CD4-positive, alpha-beta T cell treated with Interleukin-2 at 100 ng/mL for 4 hours (primary cell): ENCODE results near the gene TPST1.
"Not testable (repeated sequence)": the region's sequence is repeated elsewhere in the genome, so short reads cannot be mapped to it uniquely, and the experiment has no call there.

Experiments used
- DNase-seq: peaks from one replicate; pipeline ENCODE4 v3.0.0-alpha.2; 2020; ENCODE audit warnings: low spot score

The TPST1 gene

DNA sequence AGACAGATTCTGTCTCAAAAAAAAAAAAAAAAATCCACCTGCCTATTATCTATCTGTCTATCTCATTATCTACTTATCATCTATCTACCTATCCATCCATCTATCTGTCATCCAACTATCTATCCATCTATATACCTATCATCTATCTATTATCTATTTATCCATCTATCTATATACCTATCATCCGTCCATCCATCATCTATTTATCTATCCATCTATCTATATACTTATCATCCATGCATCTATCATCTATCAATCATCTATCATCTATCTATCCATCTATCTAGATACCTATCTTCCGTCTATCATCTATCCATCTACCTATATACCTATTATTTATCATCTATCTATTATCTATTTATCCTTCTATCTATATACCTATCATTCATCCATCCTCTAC, 16.5 kb upstream of the TPST1 start:
- no peak for DNase-seq

DNA sequence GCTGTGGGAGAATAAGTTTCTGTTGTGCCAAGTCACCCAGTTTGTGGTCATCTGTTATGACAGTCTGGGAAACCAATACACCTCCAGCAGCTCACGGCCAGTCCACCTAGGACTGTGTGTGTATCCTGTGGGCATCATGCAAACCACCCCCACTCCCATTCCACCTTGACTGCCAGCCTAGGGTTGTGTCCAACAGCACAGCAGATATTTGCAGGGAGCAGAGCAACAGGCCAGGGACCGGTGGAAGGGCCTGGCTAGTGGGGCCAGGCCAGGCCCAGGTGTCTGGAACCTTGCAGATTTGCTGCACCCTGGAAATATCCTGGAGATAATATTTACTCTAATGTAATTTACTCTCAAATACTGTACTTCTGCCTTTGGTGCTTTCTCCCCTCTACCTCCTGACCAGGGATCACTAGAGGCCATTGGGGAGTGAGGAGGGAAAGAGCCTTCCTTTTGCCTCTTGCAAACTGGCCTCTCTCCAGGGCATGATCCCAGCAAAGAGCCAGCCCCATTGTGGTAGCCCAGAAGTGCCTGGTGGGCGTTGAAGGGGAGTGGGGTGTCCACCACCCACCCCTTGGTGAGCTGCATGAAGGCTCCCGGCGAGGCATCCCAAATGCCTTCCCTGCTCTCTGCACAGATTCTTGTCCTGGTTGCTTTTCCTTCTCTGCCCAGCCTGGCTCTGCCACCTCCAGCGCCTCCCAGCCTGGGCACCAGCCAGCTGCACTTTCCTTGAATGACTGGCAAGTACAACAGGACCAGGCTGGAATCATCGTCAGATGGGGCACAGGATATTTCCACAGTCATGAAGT, 15.2 kb upstream of the TPST1 start:
- no peak for DNase-seq

DNA sequence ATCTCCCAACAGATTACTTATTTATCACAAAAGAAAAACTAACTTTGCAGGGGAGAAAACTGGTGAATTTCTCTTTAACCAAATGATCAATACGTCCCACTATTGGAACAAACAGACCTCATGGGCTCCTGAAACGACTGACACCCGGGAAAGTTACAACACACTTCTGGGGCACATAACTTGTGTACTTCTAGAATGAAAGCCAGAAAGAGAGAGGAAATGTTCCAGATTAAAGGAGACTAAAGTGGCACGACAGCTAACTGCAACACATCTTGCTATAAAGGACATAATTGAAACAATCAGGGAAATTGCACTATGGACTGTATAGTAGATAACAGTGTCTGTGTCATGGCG, 14.7 kb upstream of the TPST1 start:
- DNase-seq, result no peak

DNA sequence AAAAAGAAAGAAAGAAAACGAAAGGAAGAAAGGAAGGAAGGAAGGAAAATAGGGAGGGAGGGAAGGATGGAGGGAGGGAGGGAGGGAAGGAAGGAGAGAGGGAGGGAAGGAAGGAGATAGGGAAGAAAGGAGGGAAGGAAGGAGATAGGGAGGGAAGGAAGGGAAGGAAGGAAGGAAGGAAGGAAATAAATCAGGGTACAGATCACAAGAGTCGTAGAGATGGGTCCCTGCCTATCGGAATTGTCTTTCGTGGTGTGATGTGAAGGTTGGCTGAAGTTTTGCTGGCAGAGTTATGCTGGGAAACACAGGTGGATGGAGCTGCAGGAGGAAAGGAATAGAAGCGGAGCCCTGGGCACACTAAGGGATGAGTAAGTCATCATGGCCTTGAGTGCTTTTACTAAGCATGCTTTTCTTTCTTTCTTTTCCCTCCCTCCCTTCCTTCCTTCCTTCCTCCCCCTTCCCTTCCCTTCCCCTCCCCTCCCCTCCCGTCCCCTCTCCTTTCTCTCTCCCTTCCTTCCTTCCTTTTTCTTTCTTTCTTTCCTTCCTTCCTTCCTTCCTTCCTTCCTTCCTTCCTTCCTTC, 11.9 kb upstream of the TPST1 start:
- DNase-seq, result no peak

DNA sequence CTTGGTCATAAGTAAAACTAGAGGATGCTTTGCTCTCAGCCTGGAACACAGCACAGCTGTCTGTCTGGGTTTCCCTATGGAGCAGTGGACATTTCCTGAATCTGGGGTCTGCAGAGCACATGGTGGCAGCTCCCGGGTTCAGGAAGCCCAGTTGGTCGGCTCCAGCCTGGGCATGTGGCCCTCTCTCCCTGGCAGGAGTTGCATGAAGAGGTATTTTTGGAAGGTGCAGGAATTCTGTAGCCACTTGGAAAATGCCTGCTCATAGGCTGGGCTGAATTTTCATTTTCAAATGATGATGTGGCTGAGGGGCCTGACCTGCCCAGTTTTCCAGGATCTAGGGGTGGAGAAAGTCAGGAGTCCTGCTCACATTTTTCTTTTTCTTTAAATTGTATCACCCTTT, 6.7 kb upstream of the TPST1 start:
- DNase-seq, result no peak

DNA sequence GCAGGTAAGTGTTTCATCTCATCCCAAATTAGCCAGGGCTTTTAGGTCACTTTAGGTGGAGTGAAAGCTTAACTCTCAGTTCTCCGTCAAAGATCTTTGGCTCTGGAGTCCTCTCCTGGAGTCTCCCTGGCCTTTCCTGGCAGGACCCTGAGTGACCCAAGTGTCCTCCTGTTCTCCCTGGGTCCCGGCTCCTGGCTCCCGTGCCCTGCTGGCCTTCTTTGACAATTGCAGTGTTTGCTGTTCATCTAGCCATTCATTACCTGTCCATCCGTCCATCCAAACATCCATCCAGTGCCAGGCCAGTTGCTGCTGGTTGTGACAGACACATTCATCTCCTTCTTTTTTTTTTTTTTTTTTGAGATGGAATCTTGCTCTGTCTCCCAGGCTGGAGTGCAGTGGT, 6.2 kb upstream of the TPST1 start:
- no peak for DNase-seq

DNA sequence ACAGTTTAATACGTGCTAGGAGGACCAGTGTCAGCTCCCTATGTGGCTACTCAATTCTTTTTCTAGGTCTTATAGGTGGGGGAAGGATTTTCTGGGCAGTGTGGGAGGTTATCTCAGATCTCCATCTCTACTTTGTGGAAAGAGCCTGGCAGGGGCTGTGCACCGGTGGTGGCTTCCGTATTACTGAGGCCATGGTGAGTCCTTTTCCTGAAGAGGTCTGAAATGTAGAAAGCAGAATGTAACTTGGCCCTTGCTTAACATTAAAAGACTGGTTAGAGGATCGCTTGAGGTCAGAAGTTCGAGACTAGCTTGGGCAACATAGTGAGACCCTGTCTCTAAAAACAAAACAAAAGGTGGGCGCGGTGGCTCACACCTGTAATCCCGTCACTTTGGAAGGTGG, 2.7 kb upstream of the TPST1 start:
- DNase-seq, result no peak

DNA sequence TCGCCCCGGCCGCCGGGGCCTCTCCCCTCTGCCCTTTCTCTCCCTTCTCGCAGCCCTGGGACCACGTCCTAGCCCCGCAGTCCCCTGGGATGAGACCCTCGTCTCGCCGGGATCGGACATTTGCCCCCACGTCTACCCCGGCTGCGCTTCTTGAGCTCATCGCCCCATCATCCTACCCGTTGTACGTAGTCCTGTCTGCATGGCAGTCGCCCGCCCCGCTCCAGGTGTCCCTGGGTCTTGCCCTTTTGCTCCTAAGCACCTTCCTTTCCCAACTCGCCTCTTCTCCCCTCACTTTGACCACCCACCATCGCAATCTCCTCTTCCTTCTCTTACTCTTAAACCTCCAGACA, 582 bp downstream of the TPST1 start:
- DNase-seq, result no peak

DNA sequence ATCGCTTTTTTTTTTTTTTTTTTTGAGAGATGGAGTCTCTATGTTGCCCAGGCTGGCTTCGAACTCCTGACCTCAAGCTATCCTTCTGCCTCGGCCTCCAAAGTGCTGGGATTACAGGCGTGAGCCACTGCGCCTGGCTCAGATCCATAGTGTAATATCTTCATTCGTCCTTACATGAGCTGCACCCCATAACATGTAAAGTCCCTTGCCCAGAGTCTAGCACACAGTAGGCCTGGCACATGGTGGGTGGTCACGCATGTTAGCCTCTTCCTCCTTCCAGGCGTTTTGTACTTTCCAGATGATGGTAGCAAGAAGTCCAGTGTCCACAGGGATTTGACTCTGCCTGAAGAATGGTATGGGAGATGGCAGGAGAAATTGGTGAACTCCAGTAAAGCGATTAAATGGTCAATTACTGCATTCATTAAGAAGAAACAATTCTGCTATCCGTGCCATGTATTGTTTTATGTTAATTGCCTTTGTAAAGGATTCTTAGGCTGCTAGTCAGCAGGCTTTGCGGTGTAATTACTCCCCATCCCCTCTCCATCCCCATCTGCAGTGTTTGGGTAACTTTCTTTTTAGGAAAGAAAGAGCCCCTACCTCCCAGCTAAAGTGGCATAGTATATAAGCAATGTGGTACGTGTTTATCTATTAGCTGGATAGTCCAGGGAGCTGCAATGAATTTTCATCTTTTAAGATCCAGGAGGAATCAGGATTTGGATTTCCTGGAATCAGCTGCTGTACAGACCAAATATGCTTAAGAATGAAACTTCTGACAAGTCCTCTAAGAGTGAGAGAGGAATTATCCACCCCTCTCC, 1.2 kb downstream of the TPST1 start:
- no peak for DNase-seq

DNA sequence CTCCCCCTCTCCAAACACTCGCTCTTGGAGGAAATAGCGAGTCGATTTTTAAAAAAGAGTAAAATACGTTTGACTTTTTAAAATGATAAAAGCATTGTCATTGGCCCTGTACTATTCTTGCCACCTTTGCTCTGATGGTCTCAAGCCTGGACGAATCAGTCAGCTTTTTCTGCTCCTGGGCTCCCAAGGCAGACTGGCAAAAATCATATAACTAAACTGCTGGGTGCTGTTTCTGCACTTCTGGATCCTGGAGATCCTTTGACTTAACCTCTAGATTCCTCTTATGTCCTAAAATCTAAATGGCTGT, 1.8 kb downstream of the TPST1 start:
- DNase-seq, result no peak

DNA sequence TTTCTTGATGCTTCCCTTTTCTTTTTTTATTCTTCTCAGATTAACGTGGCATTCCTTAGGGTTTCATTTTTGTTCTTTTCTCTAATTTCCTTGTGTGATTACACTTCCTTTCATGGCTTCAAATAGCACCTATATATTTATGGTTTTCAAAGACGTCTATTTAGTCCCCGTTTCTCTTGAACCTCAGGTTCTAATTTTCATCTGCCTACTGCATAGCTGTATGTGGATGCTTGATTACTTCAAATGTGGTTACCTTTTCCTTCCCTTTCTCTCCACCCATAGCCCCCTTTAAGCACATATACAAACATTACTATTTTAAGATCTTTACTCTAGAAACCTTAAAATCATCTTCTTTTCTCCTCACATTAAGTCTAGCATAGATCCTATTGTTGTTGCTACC, 2.4 kb downstream of the TPST1 start:
- no peak for DNase-seq

DNA sequence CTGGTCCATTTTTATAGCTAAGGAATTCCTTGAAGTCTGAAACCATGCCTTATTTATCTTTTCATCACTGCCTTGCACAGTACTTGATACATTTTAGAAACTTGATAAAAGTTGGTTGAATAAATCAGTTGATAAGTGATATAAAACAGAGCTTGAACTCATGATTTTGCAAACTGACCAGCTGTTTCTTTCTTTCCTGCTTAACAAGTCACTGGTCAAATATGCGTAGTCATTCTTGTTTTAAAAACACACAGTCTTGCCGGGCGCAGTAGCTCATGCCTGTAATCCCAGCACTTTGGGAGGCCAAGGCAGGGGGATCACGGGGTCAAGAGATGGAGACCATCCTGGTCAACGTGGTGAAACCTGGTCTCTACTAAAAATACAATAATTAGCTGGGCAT, 6.3 kb downstream of the TPST1 start:
- DNase-seq, result no peak

DNA sequence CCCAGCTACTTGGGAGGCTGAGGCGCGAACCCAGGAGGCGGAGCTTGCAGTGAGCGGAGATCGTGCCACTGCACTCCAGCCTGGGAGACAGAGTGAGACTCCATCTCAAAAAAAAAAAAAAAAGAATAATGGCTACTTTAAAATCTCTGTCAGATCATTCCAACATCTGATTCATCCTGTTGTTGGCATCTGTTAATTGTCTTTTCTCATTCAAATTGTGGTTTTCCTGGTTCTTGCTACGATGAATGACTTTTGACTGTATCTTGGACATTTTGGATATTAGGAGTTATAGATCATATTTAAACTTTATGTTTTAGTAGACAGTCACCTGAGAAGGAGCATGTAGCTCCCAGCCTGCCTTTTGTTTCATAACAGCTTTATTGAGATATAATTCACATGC, 8.5 kb downstream of the TPST1 start:
- DNase-seq, result no peak

DNA sequence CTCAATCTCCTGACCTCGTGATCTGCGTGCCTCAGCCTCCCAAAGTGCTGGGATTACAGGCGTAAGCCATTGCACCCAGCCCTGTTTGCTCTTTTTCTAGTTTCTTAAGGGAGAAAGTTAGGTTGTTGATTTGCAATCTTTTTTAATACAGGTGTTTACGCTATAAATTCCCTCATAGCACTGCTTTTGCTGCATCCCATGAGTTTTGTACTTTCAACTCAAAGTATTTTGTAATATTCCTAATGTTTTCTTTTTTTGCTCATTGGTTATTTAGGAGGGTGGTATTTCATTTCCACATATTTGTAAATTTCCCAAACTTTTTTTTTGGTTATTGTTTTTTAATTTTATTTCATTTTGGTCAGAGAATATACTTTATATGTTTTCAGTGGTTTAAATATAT, 11.6 kb downstream of the TPST1 start:
- no peak for DNase-seq

DNA sequence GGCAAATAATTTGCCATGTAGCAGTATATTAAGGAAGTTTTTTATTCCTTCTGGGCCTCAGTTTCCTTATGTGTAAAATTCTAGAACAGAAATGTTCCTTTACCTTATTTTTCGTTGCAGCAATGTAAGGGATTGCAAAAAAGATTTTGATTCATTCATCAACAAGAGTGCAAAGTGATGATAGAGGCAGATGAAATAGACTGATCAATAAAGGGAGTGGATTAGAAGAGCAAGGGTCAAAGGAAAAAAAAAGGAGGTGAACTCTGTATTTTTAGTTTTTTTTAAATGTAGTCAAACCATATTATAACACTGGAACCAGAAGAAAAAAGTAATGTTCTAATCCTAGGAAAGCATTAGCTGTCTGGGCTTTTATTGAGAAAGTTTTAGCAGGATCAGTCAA, 14.7 kb downstream of the TPST1 start:
- no peak for DNase-seq

DNA sequence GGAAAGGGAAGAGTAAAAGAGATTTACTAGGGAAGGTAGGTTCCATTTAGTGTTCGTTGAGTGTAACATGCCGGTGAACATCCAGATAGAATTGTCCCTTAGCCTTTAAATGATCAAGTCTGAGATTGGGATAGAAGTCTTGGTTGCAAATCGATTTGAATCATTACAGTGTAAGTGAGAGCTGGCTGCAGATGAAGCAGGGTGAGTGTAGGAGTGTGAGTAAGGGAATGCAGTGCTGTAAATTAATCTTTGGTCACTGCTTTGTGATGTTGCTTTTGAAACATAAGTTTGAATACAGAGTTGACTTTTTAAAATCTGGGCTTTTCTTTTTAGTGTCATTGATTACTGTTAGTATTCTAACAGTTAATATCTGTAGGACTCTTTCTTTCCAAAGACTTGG, 16.3 kb downstream of the TPST1 start:
- no peak for DNase-seq

DNA sequence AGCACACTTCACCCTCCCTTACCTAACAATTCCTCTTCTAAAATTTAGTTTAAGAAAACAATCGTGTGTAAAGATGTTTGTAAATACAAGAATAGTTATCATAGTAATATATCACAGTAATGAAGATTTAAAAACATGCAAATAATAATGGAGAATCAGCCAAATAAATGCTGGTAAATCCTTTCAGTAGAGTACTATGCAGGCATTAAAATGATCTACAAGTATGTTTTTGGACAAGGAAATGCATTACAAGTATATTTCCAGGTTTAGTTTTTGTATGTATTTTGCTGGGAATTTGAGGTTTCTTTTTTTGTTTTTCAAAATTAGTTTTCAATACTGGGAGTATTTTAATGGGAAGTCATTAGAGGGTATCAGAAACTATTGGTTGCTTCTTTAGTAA, 22.7 kb downstream of the TPST1 start:
- DNase-seq, result no peak

DNA sequence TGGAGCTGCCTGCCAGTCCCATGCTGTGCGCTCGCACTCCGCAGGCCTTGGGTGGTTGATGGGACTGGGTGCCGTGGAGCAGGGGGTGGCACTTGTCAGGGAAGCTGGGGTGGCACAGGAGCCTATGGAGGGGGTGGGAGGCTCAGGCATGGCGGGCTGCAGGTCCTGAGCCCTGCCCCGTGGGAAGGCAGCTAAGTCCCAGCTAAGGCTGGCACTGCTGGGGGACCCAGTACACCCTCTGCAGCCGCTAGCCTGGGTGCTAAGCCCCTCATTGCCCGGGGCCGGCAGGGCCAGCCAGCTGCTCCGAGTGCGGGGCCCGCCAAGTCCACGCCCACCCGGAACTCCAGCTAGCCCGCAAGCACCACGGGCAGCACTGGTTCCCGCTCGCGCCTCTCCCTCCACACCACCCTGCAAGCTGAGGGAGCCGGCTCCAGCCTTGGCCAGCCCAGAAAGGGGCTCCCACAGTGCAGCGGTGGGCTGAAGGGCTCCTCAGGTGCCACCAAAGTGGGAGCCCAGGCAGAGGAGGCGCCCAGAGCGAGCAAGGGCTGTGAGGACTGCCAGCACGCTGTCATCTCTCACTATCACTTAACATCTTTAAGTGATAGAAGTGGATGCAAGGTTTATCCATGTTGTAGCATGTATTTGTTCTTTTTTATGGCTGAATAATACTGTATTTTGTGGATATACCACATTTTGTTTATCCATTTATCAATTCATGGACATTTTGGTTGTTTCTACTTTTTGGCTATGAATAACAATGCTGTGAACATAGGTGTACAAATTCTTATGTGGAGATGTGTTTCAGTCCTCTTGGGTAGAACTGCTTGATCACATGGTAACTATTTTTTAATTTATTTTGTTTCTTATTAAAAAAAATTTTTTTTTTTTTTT, 26.4 kb downstream of the TPST1 start:
- not testable (repeated sequence) for DNase-seq

DNA sequence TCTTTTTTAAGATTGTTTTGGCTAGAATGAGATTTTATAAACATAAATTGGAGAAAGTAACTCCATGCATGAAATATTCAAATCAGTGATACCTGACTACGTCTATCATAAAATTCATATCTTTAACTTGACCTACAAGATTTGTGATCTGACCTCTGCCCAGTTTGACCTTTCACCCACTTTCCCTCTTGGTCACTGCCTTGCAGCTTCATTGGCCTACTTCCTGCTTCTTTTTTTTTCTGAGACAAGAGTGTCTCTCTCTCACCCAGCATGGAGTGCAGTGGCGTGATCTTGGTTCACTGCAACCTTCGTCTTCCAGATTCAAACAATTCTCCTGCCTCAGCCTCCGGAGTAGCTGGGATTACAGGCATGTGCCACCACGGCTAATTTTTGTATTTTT, 28.5 kb downstream of the TPST1 start:
- DNase-seq, result no peak

DNA sequence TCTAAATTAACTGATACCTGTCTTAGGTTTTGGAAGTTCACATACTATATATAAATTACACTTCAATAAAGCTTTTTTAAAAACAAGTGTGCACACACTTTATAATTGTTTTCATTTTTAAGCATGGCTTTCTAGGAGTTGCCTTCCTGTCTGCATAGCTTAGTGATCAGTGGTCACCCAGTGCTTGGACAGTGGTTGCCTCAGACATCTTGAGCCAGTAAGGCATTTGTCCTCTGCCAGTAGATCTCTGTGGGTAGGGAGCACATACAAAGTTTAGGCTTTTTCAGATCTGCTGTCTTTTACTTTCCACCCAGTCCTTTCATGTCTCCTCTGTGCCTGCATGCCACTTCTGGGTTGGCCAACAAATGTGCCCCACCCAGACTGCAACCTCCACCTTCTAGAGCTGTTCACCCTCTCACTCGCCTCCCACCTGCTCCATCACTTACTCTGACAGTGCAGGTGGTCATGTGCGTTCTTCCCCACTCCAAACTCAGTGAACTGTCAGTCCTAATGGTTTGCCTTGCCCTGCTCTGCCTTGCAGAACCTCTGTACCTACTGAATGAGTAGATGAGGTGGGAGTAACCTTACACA, 31.7 kb downstream of the TPST1 start:
- no peak for DNase-seq

DNA sequence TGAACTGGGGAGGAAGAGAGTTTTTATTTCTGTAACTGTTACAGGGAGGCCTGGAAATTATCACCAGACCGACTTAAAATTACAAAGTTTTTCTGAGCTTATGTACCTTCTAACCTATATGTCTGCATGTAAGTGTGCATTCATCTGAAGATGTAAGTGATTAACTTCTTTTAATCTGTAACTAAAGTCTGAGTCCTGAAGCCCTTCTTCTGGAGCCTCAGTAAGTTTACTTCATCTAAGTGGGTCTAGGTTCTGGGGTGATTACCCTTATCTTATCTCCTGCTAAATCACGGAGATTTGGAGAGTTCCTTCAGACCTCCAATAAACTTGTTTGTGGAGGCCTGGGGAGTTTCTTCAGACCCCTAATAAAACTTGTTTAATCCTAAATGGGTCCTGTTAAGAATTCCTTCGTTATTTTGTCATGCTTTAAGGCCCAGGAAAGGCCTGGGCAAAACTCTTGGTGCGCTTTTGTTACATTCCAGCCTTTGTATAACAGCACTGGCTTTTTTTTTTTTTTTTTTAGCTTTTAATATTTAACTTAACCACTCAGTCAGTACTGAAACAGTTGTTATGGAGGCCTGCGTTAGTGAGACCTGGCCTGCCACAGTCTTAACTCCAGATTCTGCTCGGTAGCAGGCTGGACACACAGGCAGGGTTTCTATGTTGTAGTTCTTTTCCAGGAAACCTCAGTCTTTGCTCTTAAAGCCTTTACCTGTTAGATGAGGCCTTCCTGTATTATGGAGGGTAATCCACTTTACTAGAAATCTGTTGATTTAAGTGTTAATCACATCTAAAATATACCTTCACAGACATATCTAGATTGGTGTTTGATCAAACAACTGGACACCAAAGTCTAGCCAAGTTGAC, 33.0 kb downstream of the TPST1 start:
- DNase-seq, result no peak
